NCI-H510A (cell line): ENCODE data around the gene FOXP3.

Experiments
- DNase-seq: peaks from one replicate; lab custom pipeline; 2025; lab: John Stamatoyannopoulos, UW

Gene FOXP3

DNA sequence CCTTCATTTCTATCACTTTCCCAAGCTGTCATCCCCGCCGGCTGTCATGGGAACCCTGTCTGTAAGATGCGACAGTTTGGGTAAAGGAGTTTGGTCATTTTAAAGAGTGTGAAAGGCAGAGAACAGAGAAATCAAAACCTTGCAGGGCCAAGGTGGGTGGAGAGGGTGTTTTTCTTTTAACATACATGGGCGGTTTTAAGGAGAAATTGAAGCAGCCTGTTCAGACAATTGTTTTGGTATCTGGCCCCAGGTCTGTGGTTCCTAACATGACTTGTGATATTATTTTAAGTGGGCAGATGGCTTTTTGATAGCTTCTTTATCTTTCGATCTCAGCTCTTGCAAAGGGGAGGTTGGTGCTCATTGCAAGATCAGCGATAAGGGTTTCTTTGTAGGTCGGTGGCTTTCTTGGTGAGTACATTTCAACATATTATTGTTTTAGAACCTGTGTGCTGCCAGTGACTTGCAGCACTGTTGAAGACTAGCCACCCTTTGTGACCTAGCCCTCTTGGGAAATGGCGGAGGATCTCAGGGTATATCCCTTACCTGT is 8.7 kb upstream of the FOXP3 start:
- DNase-seq, result no peak

GRCh38 chrX:49272421-49272820 is 7.9 kb upstream of the FOXP3 start:
- DNase-seq, result no peak

GRCh38 chrX:49271341-49271740 is 6.8 kb upstream of the FOXP3 start:
- DNase-seq, result no peak

DNA sequence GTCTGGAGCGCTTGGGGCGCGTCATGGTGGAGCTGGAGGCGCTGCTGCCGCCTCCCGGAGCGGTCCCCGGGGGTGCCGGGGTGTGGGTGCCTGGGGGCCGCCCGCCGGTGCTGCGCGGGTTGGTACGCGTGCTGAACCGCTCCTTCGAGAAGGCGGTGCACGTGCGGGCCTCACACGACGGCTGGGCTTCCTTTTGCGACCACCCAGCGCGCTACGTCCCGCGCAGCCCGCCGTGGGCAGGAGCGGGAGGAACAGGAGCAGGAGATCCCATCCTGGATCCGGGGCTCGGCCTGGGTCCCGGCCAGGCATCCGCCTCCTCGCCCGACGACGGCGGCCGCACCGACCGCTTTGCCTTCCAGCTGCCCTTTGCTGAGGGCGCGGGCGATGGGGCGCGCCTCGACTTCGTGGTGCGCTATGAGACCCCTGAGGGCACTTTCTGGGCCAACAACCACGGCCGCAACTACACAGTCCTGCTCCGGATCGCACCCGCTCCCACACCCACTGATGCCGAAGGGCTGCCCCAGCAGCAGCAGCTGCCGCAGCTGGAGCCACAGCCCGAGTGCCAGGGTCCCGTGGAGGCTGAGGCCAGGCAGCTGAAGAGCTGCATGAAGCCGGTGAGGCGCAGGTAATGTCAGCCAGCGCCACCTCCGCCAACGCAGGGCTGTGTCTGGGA is 5.9 kb upstream of the FOXP3 start:
- DNase-seq, result no peak

- no peak for DNase-seq
Observed at GRCh38 chrX:49269767-49270248, 5.3 kb upstream of the FOXP3 start, which contains the start of gene PPP1R3F. TSS of gene PPP1R3F (plus strand) at chrX:49269793. CDS start at chrX:49269870, 77 bp downstream.

GRCh38 chrX:49269010-49269766 is 4.7 kb upstream of the FOXP3 start:
- peak; percentile 96 for DNase-seq

DNA sequence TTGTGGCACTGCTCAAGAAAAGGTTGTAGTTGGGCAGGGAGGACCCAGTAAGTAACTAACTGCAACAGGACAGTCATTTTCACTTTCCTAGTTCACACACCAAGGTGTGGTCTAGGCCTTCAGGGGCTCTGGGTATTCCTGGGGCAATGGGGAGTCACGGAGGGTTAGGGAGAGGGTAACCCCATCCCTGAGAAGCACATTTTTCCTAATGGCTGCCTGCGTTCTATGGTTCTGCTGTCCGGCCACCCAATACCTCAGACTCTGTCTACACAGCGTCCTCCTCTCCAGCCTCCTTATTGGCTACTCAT is 4.1 kb upstream of the FOXP3 start:
- no peak for DNase-seq

DNA sequence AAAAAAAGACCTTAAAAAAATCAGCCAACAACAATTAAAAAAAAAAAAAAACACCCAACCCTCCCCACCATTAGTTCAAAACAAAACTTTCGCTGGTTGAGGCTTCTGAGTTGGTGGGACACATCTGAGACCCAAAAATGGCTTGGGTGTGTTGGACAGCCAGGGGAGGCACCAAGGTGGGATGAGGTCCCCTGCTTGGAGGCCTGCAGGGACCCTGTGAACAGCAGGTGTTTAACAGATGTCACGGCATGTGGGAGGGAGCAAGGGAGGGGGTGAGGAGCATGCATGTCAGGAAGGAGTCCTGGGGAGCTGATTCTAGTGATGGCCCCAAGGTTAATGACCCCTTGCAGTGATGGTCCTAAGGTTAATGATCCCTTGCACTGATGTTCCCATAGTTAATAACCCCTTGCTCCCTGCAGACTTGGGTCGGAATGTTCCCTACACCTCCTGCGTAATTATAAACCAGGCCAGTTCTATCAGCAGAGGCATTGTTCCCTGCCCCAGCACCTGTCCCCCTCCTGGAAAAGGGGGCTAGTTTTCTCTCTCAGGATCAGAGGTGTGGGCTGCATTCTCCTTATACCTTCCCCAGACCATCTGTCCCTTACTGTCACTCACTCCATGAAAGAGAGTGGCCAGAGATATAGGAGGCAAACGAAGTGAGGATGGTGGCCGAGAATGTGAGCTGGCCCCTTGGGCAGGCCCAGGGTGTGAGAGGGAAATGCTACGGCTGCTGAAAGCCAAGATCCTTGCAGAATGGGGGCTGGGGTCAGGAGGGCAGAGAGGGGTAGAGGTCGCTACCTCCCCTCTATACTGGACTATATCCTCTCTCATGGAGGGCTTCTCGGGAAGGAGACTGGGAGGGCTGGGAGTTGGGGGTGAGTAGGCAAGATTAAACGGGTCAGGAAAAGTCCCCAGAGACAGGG is 2.3 kb upstream of the FOXP3 start:
- DNase-seq, result no peak

- no peak for DNase-seq
Observed at GRCh38 chrX:49263631-49264030, 879 bp downstream of the FOXP3 start.

GRCh38 chrX:49262603-49263002 is 1.9 kb downstream of the FOXP3 start:
- no peak for DNase-seq

DNA sequence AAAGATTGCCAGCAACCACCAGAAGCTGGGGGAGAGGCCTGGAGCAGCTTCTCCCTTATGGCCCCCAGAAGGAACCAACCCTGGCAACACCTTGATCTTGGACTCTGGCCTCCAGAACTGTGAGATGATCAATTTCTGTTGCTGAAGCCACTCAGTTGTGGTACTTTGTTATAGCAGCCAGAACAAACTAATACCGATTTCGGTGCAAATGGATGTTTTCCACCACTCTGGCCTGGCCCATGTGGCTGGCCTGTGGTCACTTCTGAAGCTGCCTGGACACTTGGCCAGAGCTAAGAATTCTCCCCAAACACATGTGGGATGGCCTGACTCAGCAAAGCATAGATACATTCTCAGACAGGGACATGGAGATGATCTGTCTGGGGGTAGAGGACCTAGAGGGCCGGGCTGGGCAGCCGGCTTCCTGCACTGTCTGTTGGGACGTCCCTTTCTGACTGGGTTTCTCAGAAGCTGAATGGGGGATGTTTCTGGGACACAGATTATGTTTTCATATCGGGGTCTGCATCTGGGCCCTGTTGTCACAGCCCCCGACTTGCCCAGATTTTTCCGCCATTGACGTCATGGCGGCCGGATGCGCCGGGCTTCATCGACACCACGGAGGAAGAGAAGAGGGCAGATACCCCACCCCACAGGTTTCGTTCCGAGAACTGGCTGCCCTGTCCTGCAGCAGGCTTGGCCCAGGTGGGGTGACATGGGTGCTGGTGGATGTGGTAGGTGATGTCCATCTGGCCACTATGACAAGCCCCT is 4.1 kb downstream of the FOXP3 start:
- DNase-seq, result no peak

- DNase-seq, result no peak
Observed at GRCh38 chrX:49258749-49259124, 5.8 kb downstream of the FOXP3 start.

DNA sequence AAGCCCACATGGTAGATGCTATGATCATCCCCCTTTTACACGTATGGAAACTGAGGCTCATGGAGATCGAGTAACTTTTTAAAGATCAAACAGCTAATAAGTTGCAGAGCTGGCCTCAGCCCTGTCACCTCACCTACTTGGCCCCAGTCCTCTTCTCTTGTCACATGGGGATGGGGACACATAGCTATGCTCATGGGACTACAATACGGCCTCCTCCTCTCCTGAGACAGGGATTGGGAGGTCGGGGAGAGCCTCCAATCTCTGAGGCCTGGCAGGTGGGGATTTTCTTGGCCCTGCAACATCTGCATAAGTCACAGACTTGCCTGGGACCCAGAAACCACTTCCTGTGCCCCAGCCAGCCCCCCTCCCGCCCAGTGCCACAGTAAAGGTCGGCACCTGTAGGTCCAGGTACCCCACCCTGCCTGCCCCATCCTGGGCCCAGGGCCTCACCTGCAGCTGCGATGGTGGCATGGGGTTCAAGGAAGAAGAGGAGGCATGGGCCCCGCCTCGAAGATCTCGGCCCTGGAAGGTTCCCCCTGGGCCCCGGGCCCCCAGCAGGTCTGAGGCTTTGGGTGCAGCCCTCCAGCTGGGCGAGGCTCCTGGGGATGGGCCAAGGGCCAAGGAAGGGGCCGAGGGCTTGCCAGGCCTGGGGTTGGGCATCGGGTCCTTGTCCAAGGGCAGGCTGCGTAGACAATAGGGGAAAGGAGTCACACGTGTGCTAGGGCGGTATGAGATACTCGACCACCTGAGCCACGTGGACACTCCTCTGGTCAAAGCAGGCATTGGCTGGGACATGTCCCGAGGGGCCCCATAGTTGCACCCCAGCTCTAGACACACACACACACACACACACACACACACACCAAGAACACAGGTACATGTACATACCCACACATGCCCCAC is 6.4 kb downstream of the FOXP3 start:
- DNase-seq, result no peak

- no peak for DNase-seq
Observed at GRCh38 chrX:49257074-49257790, 7.3 kb downstream of the FOXP3 start.

GRCh38 chrX:49256268-49256995 is 8.1 kb downstream of the FOXP3 start:
- DNase-seq, result no peak

DNA sequence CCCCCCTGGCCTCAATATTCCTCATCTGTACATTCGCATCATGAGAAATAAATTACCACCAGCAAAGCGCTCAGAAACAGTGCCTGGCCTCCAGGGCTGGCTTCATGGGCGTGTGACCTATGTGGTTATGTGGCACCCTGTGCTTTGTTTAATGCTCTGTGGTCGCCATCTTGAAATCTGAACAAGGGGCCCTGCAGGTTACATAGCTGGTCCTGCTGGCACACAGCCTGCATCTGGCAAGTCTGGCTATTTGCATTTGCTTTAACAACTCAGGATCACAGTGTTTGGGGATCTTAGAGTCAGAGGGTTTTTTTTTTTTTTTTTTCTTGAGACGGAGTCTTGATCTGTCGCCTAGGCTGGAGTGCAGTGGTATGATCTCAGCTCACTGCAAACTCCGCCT is 9.9 kb downstream of the FOXP3 start:
- DNase-seq, result no peak

DNA sequence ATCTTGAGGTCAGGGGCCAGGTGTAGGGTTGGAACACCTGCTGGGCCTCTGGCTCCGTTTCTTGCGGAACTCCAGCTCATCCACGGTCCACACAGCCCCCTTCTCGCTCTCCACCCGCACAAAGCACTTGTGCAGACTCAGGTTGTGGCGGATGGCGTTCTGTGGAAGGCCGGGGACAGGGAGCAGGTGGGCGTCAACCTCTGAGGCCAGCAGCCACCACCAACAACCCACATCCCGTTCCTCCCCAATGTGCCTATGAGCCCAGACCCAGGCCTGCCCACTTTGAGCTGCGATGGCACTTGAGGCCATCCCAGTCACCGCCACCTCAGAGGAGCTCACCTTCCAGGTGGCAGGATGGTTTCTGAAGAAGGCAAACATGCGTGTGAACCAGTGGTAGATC is 13.2 kb downstream of the FOXP3 start:
- DNase-seq, result no peak

GRCh38 chrX:49250578-49250977 is 13.9 kb downstream of the FOXP3 start:
- no peak for DNase-seq

DNA sequence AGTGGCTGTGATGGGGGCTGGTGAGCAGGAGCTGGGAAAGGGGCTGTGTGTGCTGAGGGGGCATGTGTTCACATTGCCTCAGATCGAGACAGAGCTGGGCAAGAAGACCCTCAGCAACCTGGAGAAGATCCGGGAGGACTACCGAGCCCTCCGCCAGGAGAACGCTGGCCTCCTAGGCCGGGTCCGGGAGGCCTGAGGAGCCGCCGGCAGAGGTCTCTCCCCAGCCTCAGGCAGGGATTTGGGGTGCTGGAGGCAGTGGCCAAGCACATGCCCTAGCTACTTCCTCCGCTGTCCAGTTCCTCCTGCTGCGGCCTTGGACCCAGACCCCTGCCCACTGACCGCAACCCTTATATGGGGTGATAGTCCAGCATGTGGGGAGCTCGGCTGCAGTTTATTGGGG is 14.4 kb downstream of the FOXP3 start:
- no peak for DNase-seq
